K562 (cell line): ENCODE data around the gene INMT. TPM values are rescaled to one million over a fixed set of nuclear protein-coding genes. Genes with fewer than 3 reads are reported as not detected.

Source experiments
- BRD9 ChIP-seq: fragments of 450-650 bp; IDR thresholded peaks from 2 replicates; pipeline ENCODE4 v1.6.1; 2018; ENCODE audit warnings: low read depth; ENCODE audit not compliant: partially characterized antibody
- CEBPB ChIP-seq: fragments of 450-650 bp; IDR thresholded peaks from 2 replicates; pipeline ENCODE4 v1.6.1; 2016; ENCODE audit warnings: missing genetic modification characterization, missing compliant biosample characterization
- DIDO1 ChIP-seq: fragments of 450-650 bp; IDR thresholded peaks from 2 replicates; pipeline ENCODE4 v1.6.1; 2016; ENCODE audit warnings: low read depth, missing biosample characterization, missing genetic modification characterization
- DNMT1 ChIP-seq: fragments of 450-650 bp; IDR thresholded peaks from 2 replicates; pipeline ENCODE4 v1.6.1; 2016; ENCODE audit warnings: antibody characterized with exemption, mild to moderate bottlenecking
- ESRRA ChIP-seq: fragments of 450-650 bp; IDR thresholded peaks from 2 replicates; pipeline ENCODE4 v1.6.1; 2014; ENCODE audit warnings: low read depth, mild to moderate bottlenecking, moderate library complexity, borderline replicate concordance
- NR1H2 ChIP-seq: sonication (generic); formaldehyde crosslinking; IDR thresholded peaks from 2 replicates; pipeline ENCODE4 v1.4.0; 2020; ENCODE audit warnings: mild to moderate bottlenecking, missing genetic modification reagents
- NRF1 ChIP-seq, 2 experiments: fragments of 450-650 bp; IDR thresholded peaks in 1 of 2; conservative IDR thresholded peaks in 1 of 2; 2 replicates each; pipeline ENCODE4 v1.6.1; 2014; ENCODE audit warnings: mild to moderate bottlenecking in 2 of 2
- TOE1 ChIP-seq, 2 experiments: fragments of 450-650 bp in 1 of 2; sonication (generic) in 1 of 2; formaldehyde crosslinking in 1 of 2; IDR thresholded peaks; 2 replicates each; pipeline versions ENCODE4 v1.7.1 to v1.8.0; 2016 to 2022; ENCODE audit warnings: borderline replicate concordance in 2 of 2, mild to moderate bottlenecking in 2 of 2, antibody characterized with exemption in 1 of 2, inconsistent platforms in 1 of 2, low read depth in 1 of 2, missing genetic modification reagents in 1 of 2, moderate library complexity in 1 of 2
- ZNF146 ChIP-seq: IDR thresholded peaks from one replicate; pipeline ENCODE4 v1.6.1; 2018; ENCODE audit warnings: missing compliant biosample characterization; ENCODE audit not compliant: unreplicated experiment
- ZNF407 ChIP-seq: fragments of 450-650 bp; IDR thresholded peaks from 2 replicates; pipeline ENCODE4 v1.6.1; 2016; ENCODE audit warnings: low read depth
- ZNF507 ChIP-seq: conservative IDR thresholded peaks from 2 replicates; pipeline ENCODE4 v1.6.1; 2017; ENCODE audit warnings: missing genetic modification characterization, missing compliant biosample characterization
- polyA plus RNA-seq, 8 experiments: library from polyadenylated mRNA; depleted of rRNA in 4 of 8; stranded (reverse) in 5 of 8; unstranded in 3 of 8; fragments of >200 nt; fragmentation: Nextera tagmentation in 2 of 8; fragmentation: Illumina TruSeq in 1 of 8; extraction: Ambion mirVana in 2 of 8; extraction: Trizol in 1 of 8; gene quantifications; 2 replicates each; pipeline versions ENCODE4 v1.2.1 to v1.2.3, GENCODE V29; 2011 to 2014; ENCODE audit warnings: inconsistent platforms in 1 of 8, missing spikeins in 1 of 8
- total RNA-seq, 7 experiments: library from RNA; depleted of rRNA in 6 of 7; stranded (reverse); fragments of >200 nt in 6 of 7; fragmentation: Illumina TruSeq in 2 of 7; extraction: Trizol in 2 of 7; gene quantifications; 2 replicates each; pipeline versions ENCODE4 v1.2.1 to v1.2.3, GENCODE V29; 2011 to 2021; ENCODE audit warnings: low replicate concordance in 1 of 7
- TF ChIP-seq, protein P1 (sequence below): sonication (generic); formaldehyde crosslinking; IDR thresholded peaks from 2 replicates; pipeline ENCODE4 v1.8.0; 2022; ENCODE audit warnings: missing genetic modification reagents, mild to moderate bottlenecking, borderline replicate concordance
- TF ChIP-seq, protein P2 (sequence below), 2 experiments: fragments of 150-350 bp in 1 of 2; IDR thresholded peaks; 2 replicates each; pipeline ENCODE4 v1.6.1; 2012 to 2016; ENCODE audit warnings: low read depth in 2 of 2, low read length in 2 of 2, mild to moderate bottlenecking in 1 of 2, moderate library complexity in 1 of 2

Gene INMT
- total and polyA plus RNA-seq, 9 of the 15 experiments (the other 6 are each of a cell fraction or from before 2014, with no cell fraction given): 0.04 to 0.27 TPM; not detected in 7

GRCh38 chr7:30761214-30762156, 9.6 kb downstream of the INMT start (continued):
- TF ChIP-seq, protein P1, sequence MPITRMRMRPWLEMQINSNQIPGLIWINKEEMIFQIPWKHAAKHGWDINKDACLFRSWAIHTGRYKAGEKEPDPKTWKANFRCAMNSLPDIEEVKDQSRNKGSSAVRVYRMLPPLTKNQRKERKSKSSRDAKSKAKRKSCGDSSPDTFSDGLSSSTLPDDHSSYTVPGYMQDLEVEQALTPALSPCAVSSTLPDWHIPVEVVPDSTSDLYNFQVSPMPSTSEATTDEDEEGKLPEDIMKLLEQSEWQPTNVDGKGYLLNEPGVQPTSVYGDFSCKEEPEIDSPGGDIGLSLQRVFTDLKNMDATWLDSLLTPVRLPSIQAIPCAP (CRISPR knock-in tag): no peak
- TF ChIP-seq TOE1 (IDR thresholded peaks at IDR 0.05; ENCODE audit: borderline replicate concordance) (peak; percentile 73), TOE1 (CRISPR knock-in tag; IDR thresholded peaks at IDR 0.05; ENCODE audit: borderline replicate concordance, low read depth) (no peak), NR1H2 (CRISPR knock-in tag) (no peak), NRF1 (conservative IDR thresholded peaks at IDR 0.05 in 1 of 2, IDR thresholded peaks at IDR 0.05 in 1 of 2) (peak; percentile 20 to 34; a peak in 2 of 4 replicates), ESRRA (peak; percentile 86), ZNF146 (CRISPR knock-in tag) (no peak), CEBPB (tag) (peak; percentile 94), BRD9 (peak; percentile 86), ZNF407 (no peak), DNMT1 (no peak), ZNF507 (tag) (no peak), DIDO1 (tag) (no peak)
- TF ChIP-seq, protein P2, sequence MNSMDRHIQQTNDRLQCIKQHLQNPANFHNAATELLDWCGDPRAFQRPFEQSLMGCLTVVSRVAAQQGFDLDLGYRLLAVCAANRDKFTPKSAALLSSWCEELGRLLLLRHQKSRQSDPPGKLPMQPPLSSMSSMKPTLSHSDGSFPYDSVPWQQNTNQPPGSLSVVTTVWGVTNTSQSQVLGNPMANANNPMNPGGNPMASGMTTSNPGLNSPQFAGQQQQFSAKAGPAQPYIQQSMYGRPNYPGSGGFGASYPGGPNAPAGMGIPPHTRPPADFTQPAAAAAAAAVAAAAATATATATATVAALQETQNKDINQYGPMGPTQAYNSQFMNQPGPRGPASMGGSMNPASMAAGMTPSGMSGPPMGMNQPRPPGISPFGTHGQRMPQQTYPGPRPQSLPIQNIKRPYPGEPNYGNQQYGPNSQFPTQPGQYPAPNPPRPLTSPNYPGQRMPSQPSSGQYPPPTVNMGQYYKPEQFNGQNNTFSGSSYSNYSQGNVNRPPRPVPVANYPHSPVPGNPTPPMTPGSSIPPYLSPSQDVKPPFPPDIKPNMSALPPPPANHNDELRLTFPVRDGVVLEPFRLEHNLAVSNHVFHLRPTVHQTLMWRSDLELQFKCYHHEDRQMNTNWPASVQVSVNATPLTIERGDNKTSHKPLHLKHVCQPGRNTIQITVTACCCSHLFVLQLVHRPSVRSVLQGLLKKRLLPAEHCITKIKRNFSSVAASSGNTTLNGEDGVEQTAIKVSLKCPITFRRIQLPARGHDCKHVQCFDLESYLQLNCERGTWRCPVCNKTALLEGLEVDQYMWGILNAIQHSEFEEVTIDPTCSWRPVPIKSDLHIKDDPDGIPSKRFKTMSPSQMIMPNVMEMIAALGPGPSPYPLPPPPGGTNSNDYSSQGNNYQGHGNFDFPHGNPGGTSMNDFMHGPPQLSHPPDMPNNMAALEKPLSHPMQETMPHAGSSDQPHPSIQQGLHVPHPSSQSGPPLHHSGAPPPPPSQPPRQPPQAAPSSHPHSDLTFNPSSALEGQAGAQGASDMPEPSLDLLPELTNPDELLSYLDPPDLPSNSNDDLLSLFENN (IDR thresholded peaks at IDR 0.05; ENCODE audit: low read depth in 2 of 2, low read length in 2 of 2): peak in 1 of 2 experiments; percentile 91; a peak in 2 of 4 replicates
